Common myeloid progenitor, CD34-positive (primary cell): ENCODE data around the gene DIAPH3.

Experiments used
- CTCF ChIA-PET: fragments of 350-600 bp; sonication (Branson Sonifier 250); formaldehyde crosslinking; loops from one replicate; lab custom pipeline; 2021; ENCODE audit warnings: antibody characterized with exemption; lab: Charles Lee
- POLR2A ChIA-PET: fragments of 350-600 bp; sonication (Branson Sonifier 250); formaldehyde crosslinking; loops from one replicate; lab custom pipeline; 2021; ENCODE audit warnings: antibody characterized with exemption; lab: Charles Lee
- DNase-seq, 3 donors: peaks; one replicate each; pipeline versions ENCODE4 v3.0.0 to v3.0.0-alpha.2; 2013
- H3K27ac ChIP-seq, 2 experiments: 1 replicate in 1 of 2; 2 replicates in 1 of 2; pipeline ENCODE4 v1.7.0; 2013; ENCODE audit warnings: inconsistent platforms in 2 of 2, low read length in 2 of 2, mild to moderate bottlenecking in 2 of 2, low read depth in 1 of 2, moderate library complexity in 1 of 2; ENCODE audit not compliant: severe bottlenecking in 2 of 2, insufficient read depth in 1 of 2, poor library complexity in 1 of 2
- H3K27me3 ChIP-seq, 5 experiments: replicated peaks in 2 of 5; 1 replicate in 3 of 5; 2 replicates in 2 of 5; pipeline versions ENCODE4 v1.6.1 to v1.7.0; 2013; ENCODE audit warnings: low read length in 4 of 5, mild to moderate bottlenecking in 2 of 5, moderate library complexity in 2 of 5, inconsistent platforms in 1 of 5; ENCODE audit not compliant: insufficient read depth in 5 of 5, control insufficient read depth in 4 of 5
- H3K36me3 ChIP-seq, 4 experiments: 1 replicate in 2 of 4; 2 replicates in 2 of 4; pipeline versions ENCODE4 v1.6.1 to v1.7.0; 2013; ENCODE audit warnings: low read length in 3 of 4, control low read depth in 1 of 4, mild to moderate bottlenecking in 1 of 4; ENCODE audit not compliant: control insufficient read depth in 4 of 4, insufficient read depth in 4 of 4
- H3K4me1 ChIP-seq, 4 experiments: 1 replicate in 3 of 4; 2 replicates in 1 of 4; pipeline versions ENCODE4 v1.6.1 to v1.7.1; 2013; ENCODE audit warnings: low read length in 3 of 4, mild to moderate bottlenecking in 3 of 4, control low read depth in 1 of 4, inconsistent platforms in 1 of 4, moderate library complexity in 1 of 4; ENCODE audit not compliant: control insufficient read depth in 4 of 4, insufficient read depth in 4 of 4; ENCODE audit errors: control extremely low read depth in 1 of 4
- H3K4me3 ChIP-seq, 7 experiments: 1 replicate in 4 of 7; 2 replicates in 3 of 7; pipeline versions ENCODE4 v1.5.1 to v1.7.0; 2013; ENCODE audit warnings: mild to moderate bottlenecking in 7 of 7, low read length in 6 of 7, moderate library complexity in 6 of 7, inconsistent platforms in 2 of 7, low read depth in 2 of 7, control low read depth in 1 of 7; ENCODE audit not compliant: insufficient read depth in 4 of 7, control insufficient read depth in 1 of 7; ENCODE audit errors: extremely low read depth in 1 of 7
- H3K9me3 ChIP-seq, 5 experiments: 1 replicate in 4 of 5; 2 replicates in 1 of 5; pipeline versions ENCODE4 v1.6.1 to v1.7.1; 2013; ENCODE audit warnings: low read length in 4 of 5, mild to moderate bottlenecking in 2 of 5, inconsistent platforms in 1 of 5, low read depth in 1 of 5, moderate library complexity in 1 of 5; ENCODE audit not compliant: control insufficient read depth in 4 of 5, insufficient read depth in 2 of 5; ENCODE audit errors: control extremely low read depth in 1 of 5
- WGBS: methylation state at CpG from one replicate; pipeline ENCODE4 v1.1.5; 2013; ENCODE audit not compliant: insufficient coverage; 5-methylcytosine and 5-hydroxymethylcytosine counted together

DIAPH3 gene

DNA sequence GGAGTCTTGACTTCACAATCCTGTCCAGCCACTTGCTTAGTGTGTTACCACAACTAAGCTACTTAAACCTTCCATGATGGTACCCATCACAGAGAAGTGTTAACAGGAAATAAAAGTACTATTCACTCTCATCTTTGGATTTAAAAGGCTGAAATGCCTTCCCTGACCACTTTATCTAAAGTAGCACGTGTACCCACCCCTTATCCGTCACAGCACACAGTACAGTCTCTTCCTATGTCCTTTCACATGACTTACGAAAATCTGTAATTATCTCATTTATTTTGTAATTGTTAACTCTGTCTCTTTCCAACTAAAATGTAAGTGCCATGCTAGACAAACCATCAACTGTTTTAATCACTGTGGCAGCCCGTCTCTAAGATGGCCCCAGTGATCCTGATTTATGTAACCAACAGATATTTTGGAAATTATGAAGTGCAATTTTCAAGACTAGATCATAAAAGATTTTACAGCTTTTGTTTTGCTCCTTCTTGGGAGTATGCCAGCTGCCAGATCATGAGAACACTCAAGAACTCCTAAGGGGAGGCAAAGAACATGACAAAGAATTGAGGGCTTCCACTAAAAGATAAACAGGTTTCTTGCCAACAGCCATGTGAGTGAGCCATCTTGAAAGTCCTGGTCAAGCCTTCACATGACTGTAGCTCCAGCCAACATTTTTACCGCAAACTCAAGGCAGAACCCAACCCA lies 44.9 kb downstream of the DIAPH3 start:
- no CpG with 5 or more reads among the region's 5 CpGs for WGBS
- POLR2A ChIA-PET: no interaction called here

GRCh38 chr13:60114499-60115028 lies 49.2 kb downstream of the DIAPH3 start:
- H3K27ac ChIP-seq: no peak overlapping the region
- H3K36me3 ChIP-seq: peaks cover 2 to 13% (median 6%) of the 10 kb centered on the region in 4 experiments
- no peak overlapping the region for H3K4me3 ChIP-seq
- peaks cover 3 to 23% (median 4%) of the 10 kb centered on the region in 5 experiments for H3K9me3 ChIP-seq
- ChIA-PET CTCF (no interaction called here), POLR2A (interaction anchor here (0.5 kb wide), 1 partner anchor 43 kb away, joined by 3 read pairs; no protein-coding TSS in a partner anchor)
- no peaks in the 10 kb centered on the region for H3K4me1 ChIP-seq
- DNase-seq: no peak
- no CpG with 5 or more reads among the region's 1 CpG for WGBS
- no peaks in the 10 kb centered on the region for H3K27me3 ChIP-seq

More for the DNA sequence above, 44.9 kb downstream of the DIAPH3 start:
- no peak overlapping the region for H3K4me3 ChIP-seq
- CTCF ChIA-PET: no interaction called here
- no peaks in the 10 kb centered on the region for H3K4me1 ChIP-seq
- no peak overlapping the region for H3K27ac ChIP-seq
- peaks cover 0 to 4% (median under 1%) of the 10 kb centered on the region in 4 experiments for H3K36me3 ChIP-seq
- H3K27me3 ChIP-seq: no peaks in the 10 kb centered on the region
- DNase-seq: peak in 2 of 3 donors; percentile 10 to 40
- H3K9me3 ChIP-seq: peaks cover 1 to 24% (median 2%) of the 10 kb centered on the region in 5 experiments

DNA sequence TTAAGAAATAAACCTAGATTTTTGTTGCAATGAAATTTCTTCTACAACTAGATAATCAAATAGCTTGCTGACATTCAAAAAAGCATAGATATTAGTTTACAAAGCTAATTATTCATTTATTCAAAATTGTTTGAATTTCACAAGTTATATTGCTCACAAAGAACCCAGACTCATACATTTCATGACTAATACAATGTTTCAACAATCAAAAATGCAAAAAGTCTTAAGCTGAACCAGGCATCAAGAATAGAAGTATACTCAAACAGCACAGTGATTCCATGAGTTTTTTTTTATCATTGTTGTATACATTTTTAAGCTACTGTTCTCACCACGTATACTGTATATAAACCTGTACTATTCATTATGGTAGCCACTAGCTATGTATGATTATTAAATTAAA lies 51.0 kb downstream of the DIAPH3 start:
- H3K36me3 ChIP-seq: peaks cover 2 to 19% (median 6%) of the 10 kb centered on the region in 4 experiments
- H3K27ac ChIP-seq: no peak overlapping the region
- no peak overlapping the region for H3K4me3 ChIP-seq
- H3K4me1 ChIP-seq: no peaks in the 10 kb centered on the region
- no peaks in the 10 kb centered on the region for H3K27me3 ChIP-seq
- no peak for DNase-seq
- ChIA-PET POLR2A (no interaction called here), CTCF (no interaction called here)
- WGBS: no CpG with 5 or more reads among the region's 1 CpG
- H3K9me3 ChIP-seq: peaks cover 3 to 23% (median 4%) of the 10 kb centered on the region in 5 experiments

GRCh38 chr13:60111691-60112090 lies 52.0 kb downstream of the DIAPH3 start:
- CTCF ChIA-PET: no interaction called here
- POLR2A ChIA-PET: no interaction called here
- no peak for DNase-seq
- no peaks in the 10 kb centered on the region for H3K27me3 ChIP-seq
- no peaks in the 10 kb centered on the region for H3K4me1 ChIP-seq
- peaks cover 2 to 19% (median 6%) of the 10 kb centered on the region in 4 experiments for H3K36me3 ChIP-seq
- peaks cover 3 to 23% (median 4%) of the 10 kb centered on the region in 5 experiments for H3K9me3 ChIP-seq
- WGBS: no CpG with 5 or more reads among the region's 3 CpGs
- H3K27ac ChIP-seq: no peak overlapping the region
- no peak overlapping the region for H3K4me3 ChIP-seq

DNA sequence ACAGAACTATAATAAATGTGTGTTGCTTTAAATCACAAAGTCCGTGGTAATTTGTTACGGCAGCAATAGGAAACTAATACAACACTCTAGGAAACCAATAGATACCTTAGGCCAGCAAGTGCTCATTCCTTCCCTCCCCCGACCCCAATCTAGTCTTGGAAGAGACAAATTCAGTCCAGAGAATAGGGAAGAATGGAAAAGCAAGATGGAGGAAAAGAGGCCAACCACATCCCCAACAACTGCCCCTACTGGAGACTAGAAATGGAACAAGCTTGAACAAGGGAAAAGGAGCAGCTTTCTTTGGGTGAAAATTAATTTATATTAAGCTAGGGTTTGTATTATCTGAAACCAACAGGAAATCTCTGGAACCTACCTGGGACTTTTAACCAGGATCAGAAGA lies 54.4 kb downstream of the DIAPH3 start:
- CTCF ChIA-PET: no interaction called here
- Histone ChIP-seq H3K4me3 (no peak overlapping the region), H3K4me1 (no peaks in the 10 kb centered on the region), H3K27me3 (no peaks in the 10 kb centered on the region), H3K36me3 (peaks cover 2 to 19% (median 6%) of the 10 kb centered on the region in 4 experiments), H3K27ac (no peak overlapping the region), H3K9me3 (peaks cover 3 to 8% (median 3%) of the 10 kb centered on the region in 5 experiments)
- DNase-seq: no peak
- no CpG with 5 or more reads among the region's 3 CpGs for WGBS
- POLR2A ChIA-PET: no interaction called here

DNA sequence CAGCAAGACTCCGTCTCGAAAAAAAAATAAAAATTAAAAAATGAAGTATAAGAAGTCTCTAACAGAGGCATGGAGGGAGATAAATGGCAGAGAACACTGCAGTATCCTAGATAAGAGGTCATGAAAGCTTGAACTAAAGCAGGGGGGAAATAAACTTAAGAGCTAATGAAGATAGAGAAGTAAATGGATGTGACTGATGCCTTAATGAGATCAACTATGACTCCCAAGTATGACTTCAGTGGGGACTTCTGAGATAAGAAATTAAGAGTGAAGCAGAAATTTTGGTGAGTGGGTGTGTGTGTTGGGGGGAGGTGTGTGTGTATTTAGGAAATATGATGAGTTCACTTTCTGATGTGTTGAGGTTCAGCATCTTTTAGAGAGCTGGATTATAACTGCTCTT lies 55.1 kb downstream of the DIAPH3 start:
- H3K4me3 ChIP-seq: no peak overlapping the region
- ChIA-PET CTCF (no interaction called here), POLR2A (no interaction called here)
- H3K27me3 ChIP-seq: no peaks in the 10 kb centered on the region
- peaks cover 0 to 3% (median 0%) of the 10 kb centered on the region in 5 experiments for H3K9me3 ChIP-seq
- H3K36me3 ChIP-seq: peaks cover 2 to 15% (median 6%) of the 10 kb centered on the region in 4 experiments
- WGBS: 100% methylated on average over 2 of the region's 2 CpGs
- peak in 1 of 3 donors; percentile 26 for DNase-seq
- no peaks in the 10 kb centered on the region for H3K4me1 ChIP-seq
- no peak overlapping the region for H3K27ac ChIP-seq
